HEK293 (cell line): ENCODE results near the gene PRSS22.

Experiments
- EGR2 ChIP-seq: fragments of 450-650 bp; formaldehyde crosslinking; IDR thresholded peaks from 2 replicates; pipeline ENCODE4 v1.5.1; 2016; ENCODE audit warnings: low read depth, missing biosample characterization, missing genetic modification characterization
- KLF8 ChIP-seq: fragments of 450-650 bp; formaldehyde crosslinking; IDR thresholded peaks from 2 replicates; pipeline ENCODE4 v1.5.1; 2016; ENCODE audit warnings: missing biosample characterization, missing genetic modification characterization
- ZNF24 ChIP-seq: fragments of 450-650 bp; formaldehyde crosslinking; IDR thresholded peaks from 2 replicates; pipeline ENCODE4 v1.5.1; 2016; ENCODE audit warnings: missing biosample characterization, missing genetic modification characterization
- ZNF274 ChIP-seq, 2 experiments: fragments of 200-500 bp in 1 of 2; fragments of 450-650 bp in 1 of 2; sonication (Bioruptor generic) in 1 of 2; formaldehyde crosslinking in 1 of 2; IDR thresholded peaks; 2 replicates each; pipeline versions ENCODE4 v1.5.1 to v1.6.1; 2014 to 2016; ENCODE audit warnings: borderline replicate concordance in 1 of 2, inconsistent platforms in 1 of 2, low read length in 1 of 2, missing biosample characterization in 1 of 2, missing genetic modification characterization in 1 of 2
- ZNF292 ChIP-seq: fragments of 450-650 bp; formaldehyde crosslinking; IDR thresholded peaks from 2 replicates; pipeline ENCODE4 v1.5.1; 2016; ENCODE audit warnings: low read depth, missing biosample characterization, missing genetic modification characterization, borderline replicate concordance
- TF ChIP-seq, protein P1 (sequence below): fragments of 450-650 bp; formaldehyde crosslinking; IDR thresholded peaks from 2 replicates; pipeline ENCODE4 v1.5.1; 2016; ENCODE audit warnings: missing biosample characterization, missing genetic modification characterization
- TF ChIP-seq, protein P2 (sequence below): fragments of 450-650 bp; formaldehyde crosslinking; IDR thresholded peaks from 2 replicates; pipeline ENCODE4 v1.5.1; 2016; ENCODE audit warnings: missing biosample characterization, missing genetic modification characterization
- TF ChIP-seq, protein P3 (sequence below): fragments of 450-650 bp; formaldehyde crosslinking; IDR thresholded peaks from 2 replicates; pipeline ENCODE4 v1.5.1; 2016; ENCODE audit warnings: missing biosample characterization, missing genetic modification characterization, low read depth
- TF ChIP-seq, protein P4 (sequence below): fragments of 450-650 bp; formaldehyde crosslinking; IDR thresholded peaks from 2 replicates; pipeline ENCODE4 v1.5.1; 2016; ENCODE audit warnings: missing biosample characterization, missing genetic modification characterization
- TF ChIP-seq, protein P5 (sequence below): fragments of 450-650 bp; formaldehyde crosslinking; IDR thresholded peaks from 2 replicates; pipeline ENCODE4 v1.5.1; 2016; ENCODE audit warnings: missing biosample characterization, missing genetic modification characterization

DNA sequence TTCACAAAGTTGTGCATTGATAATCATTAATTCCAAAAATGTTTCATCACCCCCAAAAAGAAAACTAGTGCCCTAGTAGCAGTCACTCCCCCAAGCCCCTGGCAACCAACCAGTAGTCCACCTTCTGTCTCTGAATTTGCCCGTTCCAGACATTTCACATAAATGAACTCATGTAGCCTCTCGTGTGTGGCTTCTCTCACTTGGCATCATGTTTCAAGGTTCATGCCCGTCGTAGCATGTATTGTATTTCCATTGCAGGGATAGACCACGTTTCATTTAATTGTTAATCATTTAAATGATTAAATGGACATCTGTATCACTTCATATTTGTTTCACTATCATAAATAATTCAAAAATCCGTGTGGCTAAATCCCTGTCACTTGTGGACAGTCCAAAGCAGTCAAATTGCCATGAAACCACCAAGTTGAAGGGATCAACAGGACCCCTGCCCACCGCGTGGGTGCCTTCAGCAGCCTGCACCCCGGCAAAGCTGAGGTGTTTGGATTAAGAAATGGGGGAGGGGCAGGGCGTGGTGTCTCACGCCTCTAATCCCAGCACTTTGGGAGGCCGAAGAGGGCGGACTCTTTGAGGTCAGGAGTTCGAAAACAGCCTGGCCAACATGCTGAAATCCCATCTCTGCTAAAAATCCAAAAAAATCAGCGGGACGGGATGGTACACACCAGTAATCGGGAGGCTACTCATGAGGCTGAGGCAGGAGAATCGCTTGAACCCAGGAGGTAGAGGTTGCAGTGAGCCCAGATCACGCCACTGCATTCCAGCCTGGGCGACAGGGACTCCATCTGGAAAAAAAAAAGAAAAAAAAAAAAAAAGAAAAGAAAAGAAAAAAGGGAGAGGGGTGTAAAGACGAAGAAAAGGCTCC is 16.3 kb upstream of the PRSS22 start:
- TF ChIP-seq, protein P1, sequence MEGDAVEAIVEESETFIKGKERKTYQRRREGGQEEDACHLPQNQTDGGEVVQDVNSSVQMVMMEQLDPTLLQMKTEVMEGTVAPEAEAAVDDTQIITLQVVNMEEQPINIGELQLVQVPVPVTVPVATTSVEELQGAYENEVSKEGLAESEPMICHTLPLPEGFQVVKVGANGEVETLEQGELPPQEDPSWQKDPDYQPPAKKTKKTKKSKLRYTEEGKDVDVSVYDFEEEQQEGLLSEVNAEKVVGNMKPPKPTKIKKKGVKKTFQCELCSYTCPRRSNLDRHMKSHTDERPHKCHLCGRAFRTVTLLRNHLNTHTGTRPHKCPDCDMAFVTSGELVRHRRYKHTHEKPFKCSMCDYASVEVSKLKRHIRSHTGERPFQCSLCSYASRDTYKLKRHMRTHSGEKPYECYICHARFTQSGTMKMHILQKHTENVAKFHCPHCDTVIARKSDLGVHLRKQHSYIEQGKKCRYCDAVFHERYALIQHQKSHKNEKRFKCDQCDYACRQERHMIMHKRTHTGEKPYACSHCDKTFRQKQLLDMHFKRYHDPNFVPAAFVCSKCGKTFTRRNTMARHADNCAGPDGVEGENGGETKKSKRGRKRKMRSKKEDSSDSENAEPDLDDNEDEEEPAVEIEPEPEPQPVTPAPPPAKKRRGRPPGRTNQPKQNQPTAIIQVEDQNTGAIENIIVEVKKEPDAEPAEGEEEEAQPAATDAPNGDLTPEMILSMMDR (tag by site-specific recombination) = no peak
- no peak for TF ChIP-seq EGR2
- TF ChIP-seq, protein P2, sequence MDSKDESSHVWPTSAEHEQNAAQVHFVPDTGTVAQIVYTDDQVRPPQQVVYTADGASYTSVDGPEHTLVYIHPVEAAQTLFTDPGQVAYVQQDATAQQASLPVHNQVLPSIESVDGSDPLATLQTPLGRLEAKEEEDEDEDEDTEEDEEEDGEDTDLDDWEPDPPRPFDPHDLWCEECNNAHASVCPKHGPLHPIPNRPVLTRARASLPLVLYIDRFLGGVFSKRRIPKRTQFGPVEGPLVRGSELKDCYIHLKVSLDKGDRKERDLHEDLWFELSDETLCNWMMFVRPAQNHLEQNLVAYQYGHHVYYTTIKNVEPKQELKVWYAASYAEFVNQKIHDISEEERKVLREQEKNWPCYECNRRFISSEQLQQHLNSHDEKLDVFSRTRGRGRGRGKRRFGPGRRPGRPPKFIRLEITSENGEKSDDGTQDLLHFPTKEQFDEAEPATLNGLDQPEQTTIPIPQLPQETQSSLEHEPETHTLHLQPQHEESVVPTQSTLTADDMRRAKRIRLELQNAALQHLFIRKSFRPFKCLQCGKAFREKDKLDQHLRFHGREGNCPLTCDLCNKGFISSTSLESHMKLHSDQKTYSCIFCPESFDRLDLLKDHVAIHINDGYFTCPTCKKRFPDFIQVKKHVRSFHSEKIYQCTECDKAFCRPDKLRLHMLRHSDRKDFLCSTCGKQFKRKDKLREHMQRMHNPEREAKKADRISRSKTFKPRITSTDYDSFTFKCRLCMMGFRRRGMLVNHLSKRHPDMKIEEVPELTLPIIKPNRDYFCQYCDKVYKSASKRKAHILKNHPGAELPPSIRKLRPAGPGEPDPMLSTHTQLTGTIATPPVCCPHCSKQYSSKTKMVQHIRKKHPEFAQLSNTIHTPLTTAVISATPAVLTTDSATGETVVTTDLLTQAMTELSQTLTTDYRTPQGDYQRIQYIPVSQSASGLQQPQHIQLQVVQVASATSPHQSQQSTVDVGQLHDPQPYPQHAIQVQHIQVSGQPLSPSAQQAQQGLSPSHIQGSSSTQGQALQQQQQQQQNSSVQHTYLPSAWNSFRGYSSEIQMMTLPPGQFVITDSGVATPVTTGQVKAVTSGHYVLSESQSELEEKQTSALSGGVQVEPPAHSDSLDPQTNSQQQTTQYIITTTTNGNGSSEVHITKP (tag by site-specific recombination) = no peak
- no peak for TF ChIP-seq KLF8 (tag by site-specific recombination)
- TF ChIP-seq ZNF274 (IDR thresholded peaks at IDR 0.05; ENCODE audit: low read length) = no peak
- TF ChIP-seq ZNF274 (tag by site-specific recombination; IDR thresholded peaks at IDR 0.05; ENCODE audit: borderline replicate concordance) = no peak
- TF ChIP-seq, protein P3, sequence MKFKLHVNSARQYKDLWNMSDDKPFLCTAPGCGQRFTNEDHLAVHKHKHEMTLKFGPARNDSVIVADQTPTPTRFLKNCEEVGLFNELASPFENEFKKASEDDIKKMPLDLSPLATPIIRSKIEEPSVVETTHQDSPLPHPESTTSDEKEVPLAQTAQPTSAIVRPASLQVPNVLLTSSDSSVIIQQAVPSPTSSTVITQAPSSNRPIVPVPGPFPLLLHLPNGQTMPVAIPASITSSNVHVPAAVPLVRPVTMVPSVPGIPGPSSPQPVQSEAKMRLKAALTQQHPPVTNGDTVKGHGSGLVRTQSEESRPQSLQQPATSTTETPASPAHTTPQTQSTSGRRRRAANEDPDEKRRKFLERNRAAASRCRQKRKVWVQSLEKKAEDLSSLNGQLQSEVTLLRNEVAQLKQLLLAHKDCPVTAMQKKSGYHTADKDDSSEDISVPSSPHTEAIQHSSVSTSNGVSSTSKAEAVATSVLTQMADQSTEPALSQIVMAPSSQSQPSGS (tag by site-specific recombination) = no peak
- TF ChIP-seq, protein P4, sequence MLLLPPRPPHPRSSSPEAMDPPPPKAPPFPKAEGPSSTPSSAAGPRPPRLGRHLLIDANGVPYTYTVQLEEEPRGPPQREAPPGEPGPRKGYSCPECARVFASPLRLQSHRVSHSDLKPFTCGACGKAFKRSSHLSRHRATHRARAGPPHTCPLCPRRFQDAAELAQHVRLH (tag by site-specific recombination) = no peak
- TF ChIP-seq, protein P5, sequence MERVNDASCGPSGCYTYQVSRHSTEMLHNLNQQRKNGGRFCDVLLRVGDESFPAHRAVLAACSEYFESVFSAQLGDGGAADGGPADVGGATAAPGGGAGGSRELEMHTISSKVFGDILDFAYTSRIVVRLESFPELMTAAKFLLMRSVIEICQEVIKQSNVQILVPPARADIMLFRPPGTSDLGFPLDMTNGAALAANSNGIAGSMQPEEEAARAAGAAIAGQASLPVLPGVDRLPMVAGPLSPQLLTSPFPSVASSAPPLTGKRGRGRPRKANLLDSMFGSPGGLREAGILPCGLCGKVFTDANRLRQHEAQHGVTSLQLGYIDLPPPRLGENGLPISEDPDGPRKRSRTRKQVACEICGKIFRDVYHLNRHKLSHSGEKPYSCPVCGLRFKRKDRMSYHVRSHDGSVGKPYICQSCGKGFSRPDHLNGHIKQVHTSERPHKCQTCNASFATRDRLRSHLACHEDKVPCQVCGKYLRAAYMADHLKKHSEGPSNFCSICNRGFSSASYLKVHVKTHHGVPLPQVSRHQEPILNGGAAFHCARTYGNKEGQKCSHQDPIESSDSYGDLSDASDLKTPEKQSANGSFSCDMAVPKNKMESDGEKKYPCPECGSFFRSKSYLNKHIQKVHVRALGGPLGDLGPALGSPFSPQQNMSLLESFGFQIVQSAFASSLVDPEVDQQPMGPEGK (tag by site-specific recombination) = no peak
- TF ChIP-seq ZNF24 (tag by site-specific recombination) = no peak
- no peak for TF ChIP-seq ZNF292
